Stimulated activated CD8-positive, alpha-beta memory T cell treated with anti-CD3 and anti-CD28 coated beads, Interleukin-2, amount 100 ng/mL, for 1 hour (primary cell): ENCODE data around the gene VPS11.

Source experiments
- DNase-seq, 2 donors: peaks; one replicate each; pipeline ENCODE4 v3.0.0-alpha.2; 2020; ENCODE audit warnings: low read depth in 2 of 2

Gene VPS11

GRCh38 chr11:119081682-119082260, 14.2 kb downstream of the VPS11 start:
- no peak for DNase-seq

DNA sequence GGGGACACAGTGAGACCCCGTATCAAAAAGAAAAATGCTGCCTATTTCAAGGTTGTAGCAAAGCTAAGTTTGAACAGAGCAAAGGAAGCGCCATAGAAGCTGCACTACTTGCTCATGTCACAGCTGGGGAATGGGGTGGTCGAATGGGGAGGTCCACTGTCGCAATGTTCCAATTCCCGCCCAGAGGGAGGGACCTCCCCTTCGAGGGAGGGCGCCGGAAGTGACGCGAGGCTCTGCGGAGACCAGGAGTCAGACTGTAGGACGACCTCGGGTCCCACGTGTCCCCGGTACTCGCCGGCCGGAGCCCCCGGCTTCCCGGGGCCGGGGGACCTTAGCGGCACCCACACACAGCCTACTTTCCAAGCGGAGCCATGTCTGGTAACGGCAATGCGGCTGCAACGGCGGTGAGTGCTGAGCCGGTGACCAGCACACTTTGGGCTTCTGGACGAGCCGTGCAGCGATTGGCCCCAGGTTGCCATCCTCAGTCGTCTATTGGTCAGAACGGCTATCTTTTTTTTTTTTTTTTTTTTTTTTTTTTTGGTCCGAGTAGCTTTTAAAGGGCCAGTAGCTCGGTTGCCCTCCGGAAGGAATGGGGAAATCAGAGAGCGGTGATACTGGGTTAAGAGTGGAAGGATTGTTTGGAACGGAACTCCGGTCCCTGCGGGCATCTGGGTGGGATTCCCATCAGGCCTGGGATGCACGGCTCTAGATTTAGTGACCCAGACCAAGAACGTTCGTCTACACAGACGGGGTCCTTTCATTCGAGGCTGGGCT, 17.2 kb downstream of the VPS11 start, which contains the start of gene HMBS:
TSS of gene HMBS (plus strand) at position 219 of the 774 bp plus-strand sequence. CDS start at position 372, 153 bp downstream.
- peak; percentile 73 to 83 for DNase-seq

- DNase-seq = no peak
These were observed 17.8 kb downstream of the VPS11 start for GRCh38 chr11:119085437-119085847.

DNA sequence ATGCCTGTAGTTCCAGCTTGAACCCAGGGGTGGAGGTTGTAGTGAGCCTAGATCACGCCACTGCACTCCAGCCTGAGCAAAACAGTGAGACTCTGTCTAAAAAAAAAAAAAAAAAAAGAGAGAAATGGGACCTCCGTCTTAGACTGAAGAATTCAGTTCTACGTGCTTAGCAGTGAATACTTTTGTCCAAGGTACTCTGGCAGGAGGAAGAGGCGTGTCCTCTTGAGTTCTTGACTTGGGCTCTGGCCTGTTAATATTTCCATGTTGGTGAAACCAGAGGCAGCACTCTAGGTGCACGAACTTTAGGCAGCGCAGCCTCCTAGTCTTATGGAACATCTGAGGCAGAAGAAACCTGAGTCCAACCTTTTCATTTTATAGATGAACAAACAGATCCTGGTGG, 19.5 kb downstream of the VPS11 start:
- DNase-seq = no peak

DNA sequence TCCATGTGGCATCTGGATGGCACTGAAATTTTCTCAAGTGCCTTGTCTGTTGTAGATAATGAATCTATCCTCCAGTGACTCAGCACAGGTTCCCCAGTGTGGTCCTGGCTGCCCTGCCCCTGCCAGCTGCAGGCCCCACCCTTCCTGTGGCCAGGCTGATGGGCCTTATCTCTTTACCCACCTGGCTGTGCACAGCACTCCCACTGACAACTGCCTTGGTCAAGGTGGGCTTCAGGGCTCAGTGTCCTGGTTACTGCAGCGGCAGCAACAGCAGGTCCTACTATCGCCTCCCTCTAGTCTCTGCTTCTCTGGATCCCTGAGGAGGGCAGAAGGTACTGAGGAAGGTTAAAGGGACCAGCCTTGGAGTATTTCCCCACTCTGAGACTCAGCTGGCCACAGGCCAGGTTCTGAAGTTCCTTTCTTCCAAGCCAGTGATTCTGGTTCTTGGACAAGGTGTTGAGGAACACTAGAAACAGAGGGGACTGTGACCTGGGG, 20.2 kb downstream of the VPS11 start:
- no peak for DNase-seq

GRCh38 chr11:119088406-119088805, 20.8 kb downstream of the VPS11 start:
- no peak for DNase-seq

DNA sequence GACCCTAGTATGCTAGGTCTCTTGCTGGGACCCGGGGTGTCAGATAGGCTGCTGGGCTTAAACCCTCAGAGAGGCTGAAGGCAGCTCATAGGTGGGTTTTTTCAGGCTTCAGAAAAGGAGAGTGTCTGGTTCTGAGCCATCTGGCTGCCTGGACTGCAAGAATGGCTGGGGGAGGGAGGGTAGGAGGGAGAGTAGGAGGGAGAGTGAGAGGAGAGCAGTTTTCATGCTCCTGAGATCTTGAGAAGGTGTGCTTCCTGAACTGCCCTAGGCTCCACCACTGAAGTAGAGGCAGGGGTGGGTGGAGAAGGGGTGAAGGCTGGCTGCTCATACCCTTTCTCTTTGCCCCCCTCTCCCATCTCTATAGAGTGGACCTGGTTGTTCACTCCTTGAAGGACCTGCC, 21.7 kb downstream of the VPS11 start:
- no peak for DNase-seq

GRCh38 chr11:119091178-119091577, 23.6 kb downstream of the VPS11 start:
- no peak for DNase-seq

- no peak for DNase-seq
These were observed 24.6 kb downstream of the VPS11 start for GRCh38 chr11:119091966-119092879.

- DNase-seq = no peak
These were observed 25.5 kb downstream of the VPS11 start for GRCh38 chr11:119092880-119093842.

DNA sequence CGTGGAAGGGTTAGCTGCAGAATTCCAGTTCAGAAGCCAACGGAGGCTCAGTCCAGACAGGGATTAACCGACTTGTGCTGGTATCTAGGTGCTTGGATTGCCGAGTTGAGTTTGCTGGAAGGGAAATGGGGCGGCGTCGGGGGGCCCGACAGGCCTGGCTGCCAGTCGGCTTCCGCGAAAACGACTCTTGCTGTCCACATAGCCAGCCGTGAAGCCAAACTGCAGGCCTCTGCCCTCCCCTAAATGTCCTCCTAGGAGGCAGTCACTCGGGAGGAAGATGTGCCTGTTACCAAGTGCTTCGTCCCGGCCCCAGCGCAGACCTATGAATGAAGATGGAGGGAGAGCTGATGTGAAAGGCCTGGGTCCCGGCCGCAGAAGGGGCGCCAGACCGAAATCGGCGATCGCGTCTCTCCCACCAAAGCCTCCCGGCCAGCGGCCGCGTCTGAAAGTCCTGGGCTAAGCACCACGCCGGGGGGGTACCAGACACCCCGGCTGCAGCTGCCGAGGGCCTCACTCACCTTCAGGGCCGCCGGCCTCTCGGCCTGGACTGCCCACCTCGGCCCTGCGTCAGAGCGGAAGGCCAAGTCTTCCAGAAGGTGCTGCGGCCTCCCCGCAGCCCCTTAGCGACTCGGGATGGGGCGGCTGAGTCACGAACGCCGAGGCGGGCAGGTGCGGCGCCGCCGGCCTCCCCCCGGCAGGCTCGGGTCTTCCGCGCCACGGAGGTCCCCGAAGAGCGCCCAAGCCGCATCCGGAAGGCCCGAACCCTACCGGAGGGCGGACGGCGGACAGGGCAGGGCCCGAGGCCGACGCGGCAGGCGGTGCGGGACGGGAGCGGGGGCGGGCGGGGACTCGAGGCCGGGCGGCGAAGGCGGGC, 26.6 kb downstream of the VPS11 start:
- no peak for DNase-seq

GRCh38 chr11:119094816-119095065, 27.1 kb downstream of the VPS11 start:
- DNase-seq = peak in 1 of 2 donors; percentile 44

DNA sequence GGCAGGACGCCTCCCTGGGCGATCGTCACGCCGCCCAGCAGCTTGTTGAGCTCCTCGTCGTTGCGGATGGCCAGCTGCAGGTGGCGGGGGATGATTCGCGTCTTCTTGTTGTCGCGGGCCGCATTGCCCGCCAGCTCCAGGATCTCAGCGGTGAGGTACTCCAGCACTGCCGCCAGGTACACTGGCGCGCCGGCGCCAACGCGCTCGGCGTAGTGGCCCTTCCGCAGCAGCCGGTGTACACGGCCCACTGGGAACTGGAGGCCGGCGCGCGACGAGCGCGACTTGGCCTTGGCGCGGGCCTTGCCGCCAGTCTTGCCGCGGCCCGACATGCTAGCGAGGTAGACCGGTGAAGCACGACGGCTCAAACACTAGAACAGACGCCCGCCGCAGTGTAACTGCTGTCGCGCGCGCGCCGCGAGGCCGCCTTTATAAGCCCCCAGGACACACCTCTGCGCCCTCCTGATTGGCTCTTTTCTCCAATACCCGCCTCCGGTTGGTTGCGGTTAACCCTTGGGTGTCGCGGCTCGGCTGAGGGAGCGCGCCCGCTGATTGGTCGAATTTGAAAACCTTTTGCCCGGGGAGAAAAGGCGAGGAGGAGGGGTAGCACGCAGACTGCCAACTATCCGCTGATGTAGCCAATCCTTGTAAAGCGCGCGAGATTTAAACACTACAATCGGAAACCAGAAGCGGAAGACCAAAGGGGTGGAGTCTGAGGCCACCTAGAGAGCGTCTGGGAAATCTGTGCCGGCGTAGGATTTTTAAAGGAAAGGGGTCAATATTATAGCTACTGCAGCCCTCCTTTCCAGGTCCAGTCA, 27.7 kb downstream of the VPS11 start:
- DNase-seq = peak; percentile 97 to 99

DNA sequence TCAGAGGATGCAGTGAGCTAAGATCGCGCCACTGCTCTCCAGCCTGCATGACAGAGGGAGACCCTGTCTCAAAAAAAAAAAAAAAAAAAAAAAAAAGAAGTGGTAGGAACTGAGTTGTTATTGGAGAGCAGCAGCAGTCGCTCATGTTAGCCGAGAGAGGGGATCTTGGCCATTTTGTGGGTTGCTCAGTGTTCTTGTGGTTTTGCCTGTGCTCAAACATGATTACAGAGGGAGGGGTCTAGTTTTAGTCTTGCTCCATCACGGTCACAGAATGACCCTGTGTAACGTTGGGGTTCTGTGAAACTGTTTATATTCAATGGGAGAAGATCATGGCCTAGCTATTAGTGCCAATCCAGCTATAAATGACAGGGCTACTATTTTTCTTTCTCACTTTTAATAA, 32.1 kb downstream of the VPS11 start:
- no peak for DNase-seq

GRCh38 chr11:119100246-119100970, 32.8 kb downstream of the VPS11 start:
- DNase-seq = no peak

GRCh38 chr11:119100994-119101758, 33.6 kb downstream of the VPS11 start:
- no peak for DNase-seq

- peak; percentile 67 to 71 for DNase-seq
These were observed 34.3 kb downstream of the VPS11 start, which contains the start of gene DPAGT1 for GRCh38 chr11:119101759-119102423. TSS of gene DPAGT1 (minus strand) at chr11:119101853. CDS start at chr11:119101655, 198 bp downstream.
